Adrenal gland (tissue), 5 donors: ENCODE results near the gene TMEM52.
"Not testable (repeated sequence)": the region's sequence is repeated elsewhere in the genome, so short reads cannot be mapped to it uniquely, and the experiment has no call there.

Source experiments
- POLR2A ChIP-seq, 2 donors: fragments of 450-650 bp; IDR thresholded peaks; one replicate each; pipeline ENCODE4 v1.6.1; 2017; ENCODE audit warnings: antibody characterized with exemption in 2 of 2, mild to moderate bottlenecking in 2 of 2, moderate library complexity in 1 of 2
- TF ChIP-seq, protein P1 (sequence below), 6 experiments: fragments of 450-650 bp in 4 of 6; fragments of 200-600 bp in 2 of 6; sonication (generic) in 1 of 6; IDR thresholded peaks; 1 replicate in 5 of 6; 2 replicates in 1 of 6; pipeline versions ENCODE4 v1.5.1 to v1.8.0; 2016 to 2021; ENCODE audit warnings: antibody characterized with exemption in 6 of 6, mild to moderate bottlenecking in 2 of 6, moderate library complexity in 1 of 6
- donor health status: DM: no; HTN: no; CAD: no.

DNA sequence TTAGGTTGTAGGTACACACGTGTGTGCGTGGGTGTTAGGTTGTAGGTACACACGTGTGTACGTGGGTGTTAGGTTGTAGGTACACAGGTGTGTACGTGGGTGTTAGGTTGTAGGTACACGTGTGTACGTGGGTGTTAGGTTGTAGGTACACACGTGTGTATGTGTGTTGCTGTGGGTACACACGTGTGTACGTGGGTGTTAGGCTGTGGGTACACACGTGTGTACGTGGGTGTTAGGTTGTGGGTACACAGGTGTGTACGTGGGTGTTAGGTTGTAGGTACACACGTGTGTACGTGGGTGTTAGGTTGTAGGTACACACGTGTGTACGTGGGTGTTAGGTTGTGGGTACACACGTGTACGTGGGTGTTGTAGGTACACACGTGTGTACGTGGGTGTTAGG is 15.8 kb upstream of the TMEM52 start:
- TF ChIP-seq, protein P1, sequence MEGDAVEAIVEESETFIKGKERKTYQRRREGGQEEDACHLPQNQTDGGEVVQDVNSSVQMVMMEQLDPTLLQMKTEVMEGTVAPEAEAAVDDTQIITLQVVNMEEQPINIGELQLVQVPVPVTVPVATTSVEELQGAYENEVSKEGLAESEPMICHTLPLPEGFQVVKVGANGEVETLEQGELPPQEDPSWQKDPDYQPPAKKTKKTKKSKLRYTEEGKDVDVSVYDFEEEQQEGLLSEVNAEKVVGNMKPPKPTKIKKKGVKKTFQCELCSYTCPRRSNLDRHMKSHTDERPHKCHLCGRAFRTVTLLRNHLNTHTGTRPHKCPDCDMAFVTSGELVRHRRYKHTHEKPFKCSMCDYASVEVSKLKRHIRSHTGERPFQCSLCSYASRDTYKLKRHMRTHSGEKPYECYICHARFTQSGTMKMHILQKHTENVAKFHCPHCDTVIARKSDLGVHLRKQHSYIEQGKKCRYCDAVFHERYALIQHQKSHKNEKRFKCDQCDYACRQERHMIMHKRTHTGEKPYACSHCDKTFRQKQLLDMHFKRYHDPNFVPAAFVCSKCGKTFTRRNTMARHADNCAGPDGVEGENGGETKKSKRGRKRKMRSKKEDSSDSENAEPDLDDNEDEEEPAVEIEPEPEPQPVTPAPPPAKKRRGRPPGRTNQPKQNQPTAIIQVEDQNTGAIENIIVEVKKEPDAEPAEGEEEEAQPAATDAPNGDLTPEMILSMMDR (IDR thresholded peaks at IDR 0.05) = not testable (repeated sequence)
- TF ChIP-seq POLR2A (IDR thresholded peaks at IDR 0.05) = not testable (repeated sequence)
